Measurements from ENCODE around the gene ARHGEF11.

The ARHGEF11 gene

DNA sequence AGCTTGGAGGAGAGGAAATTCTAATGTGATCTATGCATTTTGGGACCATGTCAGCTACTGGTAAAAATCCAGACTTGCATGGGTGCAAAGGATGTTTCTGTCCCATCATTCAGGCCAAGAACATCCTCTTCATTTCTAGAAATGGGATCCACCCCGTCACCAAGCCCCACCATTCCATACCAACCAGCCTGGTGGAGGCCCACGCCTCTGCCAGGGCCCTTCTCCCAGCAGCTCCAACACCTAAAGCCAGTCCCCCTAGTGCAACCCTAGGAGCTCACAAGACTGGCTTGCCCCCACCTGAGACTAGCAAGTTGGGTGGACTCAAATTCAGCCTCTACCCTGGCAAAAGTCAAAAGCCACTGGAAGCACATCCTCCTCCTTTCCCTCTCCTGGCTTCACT lies 1.9 kb downstream of the ARHGEF11 start:
- DNase-seq = no peak

DNA sequence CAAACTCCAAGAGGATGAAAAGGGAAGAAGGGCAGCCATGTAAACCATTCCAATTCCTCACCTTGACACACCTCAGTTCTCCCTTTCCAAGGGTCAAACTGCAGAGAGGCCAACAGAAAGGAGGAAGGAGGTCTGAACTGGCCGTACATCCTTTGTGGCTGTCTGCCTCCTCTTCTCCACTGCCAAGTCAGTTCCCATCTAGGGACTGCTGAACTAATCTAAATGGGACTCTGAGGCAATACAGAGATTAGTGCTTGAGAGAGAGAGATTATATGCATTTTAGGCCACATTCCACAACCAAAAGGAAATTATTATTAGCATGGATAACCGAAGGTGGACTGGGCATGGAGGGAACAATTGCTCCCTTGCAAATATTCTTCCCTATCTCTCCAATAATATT lies 2.7 kb downstream of the ARHGEF11 start:
- DNase-seq = no peak

DNA sequence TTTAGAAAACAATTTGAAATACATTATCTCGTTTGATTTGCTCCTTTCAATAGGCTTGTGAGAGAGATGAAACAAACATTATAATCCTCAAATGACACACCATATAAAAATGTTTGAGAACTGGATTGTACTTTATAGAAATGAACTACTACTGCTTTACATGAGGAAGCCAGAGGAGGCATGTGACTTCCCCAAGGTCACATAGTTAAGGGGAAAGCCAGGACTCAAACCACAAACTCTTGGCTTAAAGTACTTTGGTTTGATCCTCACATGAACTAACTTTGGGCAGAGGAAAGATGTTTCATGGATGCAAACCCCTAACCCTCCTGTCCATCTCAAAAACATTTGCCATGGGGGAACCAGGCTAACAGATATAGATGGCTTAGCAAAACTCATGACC lies 4.7 kb downstream of the ARHGEF11 start:
- DNase-seq = no peak

DNA sequence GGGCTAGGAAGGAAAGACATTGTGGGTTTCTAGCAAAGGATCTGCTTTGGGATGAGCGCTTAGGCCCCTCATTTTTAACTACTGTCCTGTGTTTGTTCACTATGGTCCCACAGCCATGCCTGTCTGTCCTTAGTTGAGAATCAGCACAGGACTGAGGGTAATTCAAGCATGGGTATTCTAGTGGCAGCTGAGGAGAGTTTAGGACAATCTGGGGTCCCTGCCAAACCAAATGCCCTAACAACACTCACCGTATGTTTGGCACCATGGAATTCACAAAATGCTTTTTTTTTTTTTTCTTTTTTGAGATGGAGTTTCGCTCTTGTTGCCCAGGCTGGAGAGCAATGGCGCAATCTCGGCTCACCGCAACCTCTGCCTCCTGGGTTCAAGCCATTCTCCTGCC lies 10.4 kb downstream of the ARHGEF11 start:
- DNase-seq = no peak

DNA sequence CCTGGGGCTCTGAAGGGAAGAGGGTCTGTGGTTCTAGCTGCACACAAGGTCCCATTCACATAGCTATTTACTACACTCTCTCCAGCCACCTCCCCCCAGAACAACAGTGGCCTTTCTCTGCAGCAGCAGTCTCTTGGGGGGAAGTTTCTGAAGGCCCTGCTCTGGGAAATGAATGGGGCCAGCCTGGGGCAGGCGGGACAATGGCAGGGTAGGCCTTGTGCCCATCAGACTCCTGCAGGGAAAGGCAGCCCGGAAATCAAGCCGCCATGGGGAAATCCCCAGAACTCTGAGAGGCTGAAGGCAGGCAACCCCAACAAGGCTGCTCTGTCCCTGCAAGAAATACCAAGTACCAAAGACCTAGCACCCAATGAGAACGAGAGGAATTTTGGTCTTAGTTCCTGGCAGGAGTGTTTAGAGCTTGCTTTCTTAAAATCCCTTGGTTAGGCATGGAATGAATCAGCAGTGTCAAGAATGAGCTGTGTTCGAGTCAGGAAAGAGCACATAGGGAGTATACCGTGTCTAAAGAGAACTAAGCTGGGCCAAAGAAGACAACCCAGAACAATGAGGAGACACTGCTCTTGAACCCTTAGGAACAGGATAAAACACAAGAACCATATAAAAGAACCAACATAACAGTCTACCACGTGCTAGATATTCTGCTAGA lies 11.3 kb downstream of the ARHGEF11 start:
- no peak for DNase-seq

DNA sequence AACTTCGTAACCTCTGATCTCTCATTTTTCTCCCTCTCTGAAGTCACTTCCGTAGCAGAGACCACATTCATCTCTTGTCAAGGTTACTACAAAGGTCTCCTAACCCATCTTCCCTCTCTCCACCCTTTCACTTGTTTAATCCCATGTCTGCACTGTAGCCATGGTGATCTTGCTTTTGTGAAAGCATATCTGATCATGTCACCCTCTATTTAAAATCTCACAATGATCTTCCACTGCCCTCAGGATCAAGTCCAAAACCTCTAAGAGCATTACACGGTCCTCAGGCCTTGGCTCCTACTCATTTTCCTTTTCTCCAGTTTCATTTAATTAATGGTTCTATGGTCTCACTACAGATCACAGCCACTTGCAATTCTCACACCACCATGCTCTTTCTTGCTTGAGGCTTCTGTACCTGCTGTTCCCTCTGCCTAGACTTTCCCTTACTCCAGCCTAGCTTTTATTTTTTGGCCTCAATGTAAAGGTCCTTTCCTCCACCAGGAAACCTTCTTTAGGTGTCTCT lies 12.1 kb downstream of the ARHGEF11 start:
- DNase-seq = no peak

DNA sequence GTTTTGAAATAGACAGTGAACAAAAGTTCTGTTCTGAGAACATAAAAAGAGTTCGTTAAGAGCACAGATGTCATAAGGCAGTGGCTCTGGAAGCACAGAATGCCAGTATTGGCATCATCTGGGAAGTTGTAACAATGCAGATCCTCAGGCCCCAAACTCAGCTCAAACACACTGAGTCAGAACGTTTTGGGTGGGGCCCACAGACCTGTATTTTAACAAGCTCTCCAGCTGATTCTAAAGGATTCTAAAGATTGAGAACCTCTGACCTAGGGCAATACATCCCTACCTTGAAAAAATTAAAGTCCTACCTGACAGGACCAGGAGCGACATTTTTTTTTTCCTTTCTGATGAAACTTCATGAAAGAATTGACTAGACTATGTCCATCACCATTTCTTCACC lies 13.2 kb downstream of the ARHGEF11 start:
- no peak for DNase-seq

DNA sequence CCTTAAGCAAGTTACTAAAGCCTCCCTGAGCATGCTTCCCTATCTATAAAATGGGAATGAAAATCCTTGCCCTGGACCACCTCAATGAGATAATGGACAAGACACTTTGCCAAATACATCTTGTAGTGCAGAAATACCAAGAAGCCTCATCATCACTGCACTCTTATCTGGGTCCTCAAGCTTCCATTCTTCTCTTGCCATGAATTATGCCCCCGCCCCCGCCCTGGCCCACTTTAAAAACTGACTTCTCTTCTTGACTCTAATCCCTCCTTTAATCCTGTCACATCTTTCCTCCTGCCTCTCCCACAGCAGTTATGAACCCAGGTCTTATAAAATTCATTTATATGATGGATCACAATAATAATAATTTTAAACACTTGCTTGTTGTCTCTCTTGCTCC lies 14.8 kb downstream of the ARHGEF11 start:
- DNase-seq = no peak

DNA sequence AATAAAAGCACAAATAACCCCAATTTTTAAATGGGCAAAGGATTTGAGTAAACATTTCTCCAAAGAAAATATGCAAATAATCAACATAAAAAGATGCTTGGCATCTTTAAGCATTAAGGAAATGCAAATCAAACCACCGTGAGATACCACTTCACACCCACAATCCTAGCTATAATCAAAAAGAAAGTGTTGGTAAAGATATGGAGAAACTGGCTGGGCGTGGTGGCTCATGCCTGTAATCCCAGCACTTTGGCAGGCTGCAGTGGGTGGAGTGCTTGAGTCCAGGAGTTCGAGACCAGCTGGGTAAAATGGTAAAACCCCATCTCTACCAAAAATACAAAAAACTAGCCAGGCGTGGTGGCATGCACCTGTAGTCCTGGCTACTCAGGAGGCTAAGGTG lies 16.9 kb downstream of the ARHGEF11 start:
- no peak for DNase-seq

DNA sequence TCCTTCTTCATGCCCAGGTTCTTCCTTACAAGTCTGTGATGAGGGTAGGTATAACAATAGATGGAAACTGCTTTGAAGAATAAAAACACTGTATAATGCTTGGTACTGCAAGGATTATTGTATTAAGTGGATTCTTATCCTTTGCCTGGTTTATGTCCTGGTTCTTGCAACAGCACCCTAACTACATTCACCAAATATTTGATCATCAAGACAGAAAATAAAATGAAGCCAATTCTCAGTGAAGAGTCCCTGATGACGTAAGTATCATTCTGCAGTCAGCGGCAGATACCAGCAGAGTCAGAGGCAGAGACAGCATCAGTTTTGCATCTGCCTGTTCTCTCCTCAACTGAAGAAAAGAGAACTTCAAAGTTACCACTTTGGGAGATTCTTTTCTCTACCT lies 19.7 kb downstream of the ARHGEF11 start:
- DNase-seq = no peak

DNA sequence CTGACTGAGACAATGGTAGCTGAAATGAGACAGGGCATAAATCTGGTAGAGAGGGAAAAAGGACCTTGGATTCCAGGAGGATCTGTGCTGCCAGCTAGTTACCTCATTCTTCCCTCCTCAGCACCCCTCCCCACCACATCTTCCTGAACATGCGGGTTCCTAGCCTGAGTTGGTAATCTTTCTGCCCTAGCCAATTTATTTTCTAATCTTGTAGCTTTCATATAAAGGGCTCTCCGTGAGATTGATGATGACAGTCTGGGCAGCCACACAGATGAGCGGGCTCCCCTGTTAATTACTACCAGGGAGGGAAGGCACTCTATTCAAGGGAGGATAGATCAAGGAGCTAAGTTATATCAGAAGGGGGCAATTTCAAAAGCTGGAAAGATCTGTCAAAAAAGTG lies 20.2 kb downstream of the ARHGEF11 start:
- DNase-seq = no peak

DNA sequence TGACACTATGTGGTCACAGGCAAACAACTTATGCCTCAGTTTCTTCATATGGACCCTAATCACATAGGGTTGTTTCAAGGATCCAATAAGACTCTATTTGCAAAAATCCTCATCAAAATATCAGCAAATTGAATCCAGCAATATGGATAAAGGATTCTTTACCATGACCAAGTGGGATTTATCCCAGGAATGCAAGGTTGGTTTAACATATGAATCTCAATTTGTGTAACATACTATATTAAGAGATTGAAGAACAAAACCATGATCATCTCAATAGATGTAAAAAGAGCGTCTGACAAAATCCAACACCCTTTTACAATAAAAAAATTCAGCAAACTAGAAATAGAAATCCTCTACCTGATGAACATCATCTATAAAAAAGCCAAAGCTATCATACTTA lies 23.9 kb downstream of the ARHGEF11 start:
- no peak for DNase-seq

DNA sequence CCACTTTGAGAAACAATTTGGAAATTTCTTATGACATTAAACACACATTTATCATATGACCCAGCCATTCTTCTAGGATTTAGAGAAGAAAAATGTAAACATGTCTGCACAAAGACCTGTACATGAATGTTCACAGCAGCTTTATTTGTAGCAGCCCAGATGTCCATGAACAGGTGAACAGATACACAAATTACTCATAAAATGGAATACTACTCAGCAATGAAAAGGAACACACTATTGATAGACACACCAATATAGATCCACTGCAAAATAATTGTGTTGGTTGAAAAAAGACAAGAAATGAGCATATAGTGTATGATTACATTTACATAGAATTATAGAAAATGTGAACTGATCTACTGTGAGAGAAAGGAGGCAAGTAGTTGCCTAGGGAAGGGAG lies 26.1 kb downstream of the ARHGEF11 start:
- no peak for DNase-seq

DNA sequence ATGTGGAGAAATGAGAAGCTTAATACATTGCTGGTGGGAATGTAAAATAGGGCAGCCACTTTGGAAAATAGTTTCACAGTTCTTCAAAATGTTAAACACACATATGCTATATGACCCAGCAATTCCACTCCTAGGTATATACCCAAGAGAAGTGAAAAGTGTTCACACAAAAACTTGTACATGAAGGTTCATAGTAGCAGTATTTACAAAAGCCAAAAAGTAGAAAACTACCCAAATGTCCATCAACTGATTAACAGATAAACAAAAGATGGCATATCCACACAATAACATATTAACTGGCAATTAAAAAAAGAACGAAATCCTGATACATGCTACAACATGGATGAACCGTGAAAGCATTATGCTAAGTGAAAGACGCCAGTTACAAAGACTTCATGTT lies 33.7 kb downstream of the ARHGEF11 start:
- DNase-seq = no peak

DNA sequence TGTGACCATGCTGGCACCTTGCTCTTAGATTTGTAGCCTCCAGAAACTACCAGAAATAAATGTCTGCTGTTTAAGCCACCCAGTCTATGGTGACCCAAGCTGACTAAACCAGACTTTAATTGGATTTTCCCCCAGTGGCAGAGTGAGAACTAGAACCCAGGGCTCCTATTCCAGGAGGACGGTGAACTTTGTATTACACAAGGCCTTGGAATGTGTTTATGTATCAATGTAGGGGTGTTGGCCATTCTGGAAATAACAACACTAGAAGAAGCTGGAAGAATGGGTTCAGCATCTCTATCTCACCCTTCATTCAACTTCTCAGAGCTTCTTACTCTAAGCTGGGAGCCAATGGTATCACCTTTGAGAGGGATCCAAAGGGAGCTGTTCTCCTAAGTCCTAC lies 37.0 kb downstream of the ARHGEF11 start:
- no peak for DNase-seq

DNA sequence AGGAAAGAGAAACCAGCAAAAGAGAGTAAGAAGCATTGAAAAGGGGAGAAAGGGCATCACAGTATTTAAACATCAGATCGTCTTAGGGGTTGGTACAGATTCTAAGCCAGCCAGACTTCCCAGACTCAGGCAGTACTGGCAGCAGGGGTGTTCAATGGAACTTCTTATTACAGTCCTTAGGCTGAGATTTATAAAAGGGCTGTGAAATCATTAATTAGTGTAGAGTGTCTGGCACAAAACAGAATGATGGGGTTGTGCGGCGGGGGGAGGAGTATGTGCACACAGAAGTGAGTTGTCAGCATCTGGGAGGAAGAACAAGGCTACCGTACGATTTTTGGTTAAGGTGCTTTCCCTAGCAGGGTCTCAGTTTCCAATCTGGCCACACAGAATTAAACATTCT lies 38.2 kb downstream of the ARHGEF11 start:
- no peak for DNase-seq

DNA sequence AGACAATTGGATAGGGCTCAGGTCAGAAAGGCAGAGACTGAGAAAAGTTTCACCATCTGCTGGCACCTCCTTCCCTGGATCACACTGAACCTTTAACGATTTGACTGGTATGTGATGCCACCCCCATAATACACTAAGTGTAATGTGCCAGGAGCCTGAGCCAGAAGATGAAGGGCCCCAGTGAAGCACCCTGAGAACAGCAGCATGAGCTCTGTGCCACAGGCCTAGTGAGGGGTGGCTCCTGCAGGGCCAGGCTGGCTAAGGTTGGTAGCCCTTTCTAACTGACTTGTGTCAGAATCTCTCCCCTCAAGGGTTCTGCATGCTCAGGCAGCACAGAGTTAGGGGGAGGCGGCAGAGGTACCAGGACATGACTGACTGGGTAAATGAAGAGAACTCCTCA lies 38.9 kb downstream of the ARHGEF11 start:
- DNase-seq = no peak

DNA sequence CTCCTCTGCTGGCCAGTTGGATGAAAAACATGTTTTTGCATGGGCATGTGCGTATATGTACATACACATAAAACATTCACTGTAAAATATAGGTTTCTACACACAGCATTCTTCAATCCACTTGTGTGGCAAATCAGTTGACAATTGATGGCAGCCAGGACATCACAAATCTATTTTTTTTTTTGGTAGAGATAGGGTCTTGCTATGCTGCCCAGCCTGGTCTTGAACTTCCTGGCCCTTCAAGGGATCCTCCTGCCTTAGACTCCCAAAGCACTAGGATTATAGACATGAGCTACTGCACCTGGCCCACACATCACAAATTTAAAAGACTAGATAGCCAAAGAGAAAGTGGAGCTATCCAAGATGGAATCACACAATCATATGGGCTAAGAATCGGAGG lies 39.6 kb downstream of the ARHGEF11 start:
- no peak for DNase-seq

DNA sequence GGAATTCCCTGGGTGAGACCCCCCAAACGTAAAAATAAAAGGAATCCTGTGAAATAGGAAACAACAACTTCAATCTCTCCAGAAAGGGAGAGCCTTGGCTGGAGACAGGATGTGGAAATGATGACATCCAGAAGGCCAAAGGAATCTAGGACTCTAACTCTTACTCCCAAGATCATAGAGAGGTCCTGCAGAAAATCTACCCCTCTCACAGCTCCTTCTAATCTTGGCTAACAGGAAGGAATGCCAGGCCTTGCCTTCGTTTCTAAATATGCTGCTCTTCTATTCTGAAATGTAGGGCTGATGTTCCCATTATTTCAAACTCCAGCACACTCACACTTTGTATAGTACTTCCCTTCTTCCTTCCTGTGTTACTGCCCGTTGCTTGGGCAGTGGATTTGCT lies 40.7 kb downstream of the ARHGEF11 start:
- DNase-seq = no peak

DNA sequence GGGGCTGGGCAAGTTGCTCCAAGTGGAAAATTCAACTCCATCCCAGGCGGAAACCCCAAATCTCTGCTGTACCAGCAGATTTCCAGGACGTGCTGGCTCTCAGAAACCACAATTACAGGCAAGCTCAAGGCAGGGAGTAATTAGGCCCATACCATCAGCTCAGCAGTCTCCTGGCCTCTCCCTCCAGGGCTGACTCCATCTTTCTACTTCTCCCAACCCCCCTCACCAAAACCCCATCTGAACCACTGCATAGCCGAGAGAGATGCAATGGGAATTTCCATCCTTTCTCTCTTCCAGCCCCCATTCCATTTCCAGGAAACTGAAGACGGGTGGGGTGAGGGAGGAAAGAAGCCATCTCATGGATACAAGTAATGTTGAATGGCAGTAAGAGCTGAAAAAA lies 41.2 kb downstream of the ARHGEF11 start:
- no peak for DNase-seq

DNA sequence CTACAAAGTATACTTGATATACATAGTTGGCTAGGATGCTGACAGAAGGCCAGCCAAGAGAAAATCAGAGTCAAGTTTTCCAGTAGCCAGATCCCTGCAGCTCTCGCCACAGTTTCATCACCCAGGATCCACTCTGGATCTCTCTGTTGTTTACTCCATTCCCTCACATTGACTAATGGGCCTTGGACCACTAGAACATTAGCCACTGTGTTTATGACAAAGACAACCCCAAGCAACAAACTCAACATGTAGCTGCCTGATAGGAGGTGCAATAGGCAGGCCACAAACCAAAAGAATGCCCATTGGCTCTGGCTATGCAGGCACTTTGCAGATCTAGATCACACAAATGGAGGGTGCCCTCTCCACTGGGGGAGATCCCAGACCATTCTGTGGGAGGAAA lies 44.2 kb downstream of the ARHGEF11 start:
- DNase-seq = no peak

DNA sequence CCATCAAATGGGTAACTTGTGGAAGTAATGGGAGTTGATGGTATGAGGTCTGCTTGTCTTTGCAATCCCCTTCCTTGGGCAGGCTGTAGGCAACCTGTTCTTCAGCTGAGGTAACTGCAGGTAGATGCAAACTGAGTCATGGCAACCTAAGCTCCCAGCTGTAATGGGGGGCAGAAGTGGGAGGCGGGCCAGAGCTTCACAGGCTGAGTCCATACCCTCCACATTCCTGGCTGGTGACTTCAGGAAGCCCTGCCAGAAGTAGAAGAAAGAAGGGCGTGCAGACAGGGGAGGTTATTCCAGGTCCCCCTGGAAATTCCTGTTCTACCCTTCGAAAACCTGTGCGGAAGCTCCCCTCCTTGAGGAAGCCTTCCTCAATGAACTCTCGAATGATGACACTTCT lies 44.9 kb downstream of the ARHGEF11 start:
- DNase-seq = no peak

DNA sequence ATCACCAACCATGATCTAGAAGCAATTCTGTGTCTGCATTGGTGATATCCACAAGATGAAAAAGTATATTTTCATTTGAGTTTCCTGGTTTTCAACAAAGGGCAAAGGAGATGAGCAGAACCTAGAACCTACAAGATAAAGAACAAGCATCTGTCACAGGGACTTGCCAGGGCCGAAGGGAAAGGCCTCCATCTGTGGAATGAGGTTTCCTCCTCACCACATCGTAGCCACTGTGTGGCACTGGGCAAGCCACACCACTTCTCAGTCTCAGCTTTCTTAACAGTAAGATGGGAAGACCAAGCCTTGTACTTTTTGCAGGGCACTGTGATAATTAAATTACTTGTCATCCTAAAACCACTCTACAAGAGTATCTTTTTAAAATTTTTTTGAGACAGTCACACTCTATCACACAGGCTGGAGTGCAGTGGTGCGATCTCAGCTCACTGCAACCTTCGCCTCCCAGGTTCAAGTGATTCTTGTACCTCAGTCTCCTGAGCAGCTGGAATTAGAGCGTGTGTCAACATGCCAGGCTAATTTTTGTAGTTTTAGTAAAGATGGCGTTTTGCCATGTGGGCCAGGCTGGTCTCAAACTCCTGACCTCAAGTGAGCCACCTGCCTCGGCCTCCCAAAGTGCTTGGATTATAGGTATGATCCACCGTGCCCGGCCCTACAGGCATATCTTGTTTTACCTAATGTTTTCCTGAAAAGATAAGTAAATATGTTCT lies 45.8 kb downstream of the ARHGEF11 start:
- peak; percentile 1 for DNase-seq

DNA sequence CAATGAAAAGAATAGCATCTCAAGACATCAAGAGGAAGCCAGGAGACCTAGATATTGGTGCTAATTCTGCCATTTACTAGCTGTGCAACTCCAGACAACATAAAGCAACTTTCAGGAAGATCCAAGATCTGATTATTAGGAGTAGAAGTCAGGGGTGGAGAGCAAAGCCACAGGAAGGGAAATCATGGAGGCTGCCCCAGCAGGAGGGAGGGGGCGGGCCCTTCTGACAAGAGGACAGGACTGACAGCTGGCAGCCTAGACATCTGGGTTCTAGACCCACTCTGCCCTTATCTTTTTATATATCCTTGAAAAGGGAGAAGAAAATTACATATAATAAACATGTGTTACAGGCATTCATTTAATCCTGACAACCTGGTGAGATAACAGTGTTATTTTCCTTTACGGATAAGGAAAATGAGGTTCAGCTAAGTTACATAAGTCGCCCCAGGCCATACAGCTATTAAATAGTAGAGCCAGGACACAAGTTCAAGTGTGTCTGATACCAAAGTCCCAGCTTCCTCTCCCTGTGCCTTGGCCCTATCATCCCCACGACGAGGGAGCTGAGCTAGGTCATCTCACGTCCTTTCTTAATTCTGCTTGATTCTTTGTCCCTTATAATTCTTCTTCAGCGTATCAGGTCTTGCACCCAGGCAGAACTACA lies 46.6 kb downstream of the ARHGEF11 start:
- DNase-seq = no peak

Data from DMS79 (cell line).